Adrenal gland (tissue), 12 donors: ENCODE results near the gene PTPDC1. TPM values are rescaled to one million over a fixed set of nuclear protein-coding genes. Genes with fewer than 3 reads are reported as not detected.

Experiments
- DNase-seq, 7 donors: peaks; one replicate each; pipeline ENCODE4 v3.0.0-alpha.2; 2019 to 2020
- H3K27ac ChIP-seq, 5 donors: fragments of 200-600 bp; sonication (generic) in 4 of 5; 1 replicate in 3 of 5; 2 replicates in 2 of 5; pipeline versions ENCODE4 v1.5.1 to v1.8.0; 2016 to 2020; ENCODE audit warnings: mild to moderate bottlenecking in 1 of 5
- H3K27me3 ChIP-seq: fragments of 200-600 bp; 2 replicates; pipeline ENCODE4 v1.8.0; 2021
- H3K36me3 ChIP-seq, 2 donors: fragments of 200-600 bp; replicated peaks in 1 of 2; 1 replicate in 1 of 2; 2 replicates in 1 of 2; pipeline versions ENCODE4 v1.5.1 to v1.8.0; 2018 to 2022
- H3K4me1 ChIP-seq, 2 donors: fragments of 200-600 bp; replicated peaks in 1 of 2; 1 replicate in 1 of 2; 2 replicates in 1 of 2; pipeline versions ENCODE4 v1.5.1 to v1.8.0; 2018 to 2021
- H3K4me3 ChIP-seq, 4 donors: fragments of 200-600 bp; sonication (generic) in 3 of 4; one replicate each; pipeline ENCODE4 v1.5.1; 2016 to 2018
- H3K9me3 ChIP-seq, 3 donors: fragments of 200-600 bp; sonication (generic) in 1 of 3; replicated peaks in 1 of 3; 1 replicate in 2 of 3; 2 replicates in 1 of 3; pipeline versions ENCODE4 v1.5.1 to v1.8.0; 2016 to 2021
- CTCF ChIP-seq, 6 experiments: fragments of 450-650 bp in 4 of 6; fragments of 200-600 bp in 2 of 6; sonication (generic) in 1 of 6; IDR thresholded peaks; 1 replicate in 5 of 6; 2 replicates in 1 of 6; pipeline versions ENCODE4 v1.5.1 to v1.8.0; 2016 to 2021; ENCODE audit warnings: antibody characterized with exemption in 6 of 6, mild to moderate bottlenecking in 2 of 6, moderate library complexity in 1 of 6
- POLR2A ChIP-seq, 2 donors: fragments of 450-650 bp; IDR thresholded peaks; one replicate each; pipeline ENCODE4 v1.6.1; 2017; ENCODE audit warnings: antibody characterized with exemption in 2 of 2, mild to moderate bottlenecking in 2 of 2, moderate library complexity in 1 of 2
- WGBS, 4 donors: extraction: QIAGEN DNeasy Blood & Tissue Kit in 2 of 4; methylation state at CpG; one replicate each; pipeline versions ENCODE4 v1.1.5 to v1.1.7; 2013 to 2017; 5-methylcytosine and 5-hydroxymethylcytosine counted together
- intact Hi-C, 2 donors: fragments of 100-400 bp; cut with DNase I; formaldehyde crosslinking; loops; one replicate each; pipeline versions ENCODE4 v1.14.1 to v1.15.0; 2022 to 2023
- polyA plus RNA-seq, 3 donors: library from polyadenylated mRNA; stranded (reverse); fragments of 200-250 nt in 2 of 3; fragments of 350-450 nt in 1 of 3; fragmentation: Illumina TruSeq in 1 of 3; extraction: RNeasy Lipid Tissue Mini Kit (QIAGEN cat#74804) in 1 of 3; gene quantifications; one replicate each; pipeline ENCODE4 v1.2.3, GENCODE V29; 2013 to 2014
- total RNA-seq, 9 donors: library from RNA; depleted of rRNA in 4 of 9; stranded (reverse); fragments of >200 nt in 4 of 9; fragments of 120-200 nt in 1 of 9; fragmentation: NEBNext Ultra II Directional in 1 of 9; extraction: Animal tissue kit (Norgen Biotek cat#: 25700) in 1 of 9; gene quantifications; one replicate each; pipeline versions ENCODE4 v1.1.0 to v1.2.4, GENCODE V29; 2013 to 2023
- donor health status: healthy with polysubstance abuse.
- donor health status: Bipolar disorder and iron deficiency.
- donor health status: DM: yes; HTN: yes; CAD: no.
- donor health status: DM: no; HTN: no; CAD: no.
- donor health status: DM: no; HTN: no; CAD: no.
- donor health status: DM: yes; HTN: yes; CAD: no.

Gene PTPDC1
- total and polyA plus RNA-seq, 12 donors, result 5.1 to 19.4 (median 9.4) TPM

GRCh38 chr9:94042516-94043360, 41.5 kb upstream of the PTPDC1 start:
- intact Hi-C loops, result no loop called here
- WGBS, 4 donors, result 67 to 86% (median 76%) methylated on average over 5 of the region's 5 CpGs
- H3K4me1 ChIP-seq, result no peaks in the 10 kb centered on the region

GRCh38 chr9:94054716-94055115, 29.5 kb upstream of the PTPDC1 start:
- TF ChIP-seq POLR2A (IDR thresholded peaks at IDR 0.05), result no peak
- TF ChIP-seq CTCF (IDR thresholded peaks at IDR 0.05), result no peak
- Histone ChIP-seq H3K27me3 (no peaks in the 10 kb centered on the region), H3K27ac (no peak overlapping the region), H3K9me3 (peaks cover 0 to 4% (median 0%) of the 10 kb centered on the region in 3 donors), H3K4me3 (no peak overlapping the region), H3K4me1 (peaks cover 0 to 6% of the 10 kb centered on the region in 2 donors), H3K36me3 (no peaks in the 10 kb centered on the region)
- intact Hi-C loops, result no loop called here
- no peak for DNase-seq
- WGBS, 4 donors, result 90 to 93% (median 91%) methylated on average over 2 of the region's 2 CpGs

More at GRCh38 chr9:94042516-94043360, 41.5 kb upstream of the PTPDC1 start:
- Histone ChIP-seq H3K9me3 (no peaks in the 10 kb centered on the region), H3K4me3 (no peak overlapping the region), H3K27ac (no peak overlapping the region), H3K36me3 (no peaks in the 10 kb centered on the region), H3K27me3 (no peaks in the 10 kb centered on the region)
- no peak for TF ChIP-seq CTCF (IDR thresholded peaks at IDR 0.05)
- TF ChIP-seq POLR2A (IDR thresholded peaks at IDR 0.05), result no peak
- no peak for DNase-seq

GRCh38 chr9:94056442-94056974, 27.8 kb upstream of the PTPDC1 start:
- H3K27ac ChIP-seq, result peak overlapping the region in 1 of 5 donors; percentile 38
- 32 to 43% (median 34%) methylated on average over 3 of the region's 3 CpGs for WGBS, 4 donors
- no peaks in the 10 kb centered on the region for H3K27me3 ChIP-seq
- peaks cover 0 to under 1% (median 0%) of the 10 kb centered on the region in 3 donors for H3K9me3 ChIP-seq
- no peaks in the 10 kb centered on the region for H3K36me3 ChIP-seq
- DNase-seq, result no peak
- intact Hi-C loops, result no loop called here
- H3K4me1 ChIP-seq, result peaks cover 0 to 6% of the 10 kb centered on the region in 2 donors
- TF ChIP-seq POLR2A (IDR thresholded peaks at IDR 0.05) (no peak), CTCF (IDR thresholded peaks at IDR 0.05) (no peak)
- H3K4me3 ChIP-seq, result no peak overlapping the region

- intact Hi-C loops, result no loop called here
- TF ChIP-seq CTCF (IDR thresholded peaks at IDR 0.05) (no peak), POLR2A (IDR thresholded peaks at IDR 0.05) (no peak)
- Histone ChIP-seq H3K36me3 (no peaks in the 10 kb centered on the region), H3K4me3 (no peak overlapping the region), H3K4me1 (peaks cover 0 to 6% of the 10 kb centered on the region in 2 donors), H3K27ac (no peak overlapping the region), H3K27me3 (no peaks in the 10 kb centered on the region), H3K9me3 (no peaks in the 10 kb centered on the region)
- DNase-seq, result no peak
- whole genome bisulfite sequencing, 4 donors, result 96 to 100% (median 98%) methylated on average over 1 of the region's 1 CpG
Measured at GRCh38 chr9:94057918-94058317, 26.3 kb upstream of the PTPDC1 start.
